T-helper 1 cell (primary cell): Measurements from ENCODE around the gene SSC5D.

ENCODE experiments used
- DNase-seq, 5 donors: peaks; one replicate each; pipeline ENCODE4 v3.0.0-alpha.2; 2012 to 2020

Gene SSC5D

GRCh38 chr19:55567708-55568328, 79.6 kb downstream of the SSC5D start:
- DNase-seq = no peak
